ENCODE results near the gene SPAG7. TPM values are rescaled to one million over a fixed set of nuclear protein-coding genes. Genes with fewer than 3 reads are reported as not detected.

Gene SPAG7
- total RNA-seq, 1 donor from 2014 or later: 158 TPM

DNA sequence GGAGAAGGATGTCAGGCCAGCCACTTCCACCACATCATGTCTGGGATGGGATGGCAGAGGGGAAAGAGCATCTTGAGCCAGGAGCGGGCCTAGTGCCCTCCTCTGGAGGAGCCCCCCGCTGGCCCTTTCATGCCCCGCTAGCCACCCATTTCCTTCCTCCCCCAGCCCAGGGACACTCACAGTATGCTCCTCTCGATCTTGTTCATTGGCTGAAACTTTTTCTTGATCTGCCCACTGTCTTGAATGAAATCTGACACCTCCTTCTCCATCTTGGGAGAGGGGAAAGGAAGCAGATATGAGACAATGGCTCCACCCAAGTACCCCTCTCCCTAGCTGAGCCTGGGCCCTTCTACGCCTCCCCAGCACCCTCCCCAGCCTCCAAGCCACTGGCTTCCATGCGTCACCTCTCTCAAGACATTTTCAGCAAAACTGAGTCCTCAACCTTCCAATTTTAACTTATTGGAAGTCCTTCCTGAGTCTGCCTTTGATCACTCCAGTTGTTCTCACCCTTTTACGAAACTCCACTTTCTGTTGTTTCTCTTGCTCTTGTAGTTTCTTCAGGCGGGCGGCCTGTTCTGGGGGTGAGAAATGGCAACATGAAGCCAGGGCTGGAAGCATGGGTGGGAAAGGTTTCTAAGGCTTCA is 7.2 kb downstream of the SPAG7 start:
- no peak for TF ChIP-seq CTCF (IDR thresholded peaks at IDR 0.05; ENCODE audit: borderline replicate concordance)
- Histone ChIP-seq H3K4me3 (no peak overlapping the region), H3K27ac (replicated peaks) (no peak overlapping the region), H3K4me1 (peaks cover 21% of the 10 kb centered on the region), H3K9me3 (replicated peaks) (no peaks in the 10 kb centered on the region), H3K27me3 (ENCODE audit: low read depth) (no peaks in the 10 kb centered on the region), H3K36me3 (peaks cover 56% of the 10 kb centered on the region)
- DNase-seq: no peak
- intact Hi-C loops (cut with micrococcal nuclease): no loop called here

DNA sequence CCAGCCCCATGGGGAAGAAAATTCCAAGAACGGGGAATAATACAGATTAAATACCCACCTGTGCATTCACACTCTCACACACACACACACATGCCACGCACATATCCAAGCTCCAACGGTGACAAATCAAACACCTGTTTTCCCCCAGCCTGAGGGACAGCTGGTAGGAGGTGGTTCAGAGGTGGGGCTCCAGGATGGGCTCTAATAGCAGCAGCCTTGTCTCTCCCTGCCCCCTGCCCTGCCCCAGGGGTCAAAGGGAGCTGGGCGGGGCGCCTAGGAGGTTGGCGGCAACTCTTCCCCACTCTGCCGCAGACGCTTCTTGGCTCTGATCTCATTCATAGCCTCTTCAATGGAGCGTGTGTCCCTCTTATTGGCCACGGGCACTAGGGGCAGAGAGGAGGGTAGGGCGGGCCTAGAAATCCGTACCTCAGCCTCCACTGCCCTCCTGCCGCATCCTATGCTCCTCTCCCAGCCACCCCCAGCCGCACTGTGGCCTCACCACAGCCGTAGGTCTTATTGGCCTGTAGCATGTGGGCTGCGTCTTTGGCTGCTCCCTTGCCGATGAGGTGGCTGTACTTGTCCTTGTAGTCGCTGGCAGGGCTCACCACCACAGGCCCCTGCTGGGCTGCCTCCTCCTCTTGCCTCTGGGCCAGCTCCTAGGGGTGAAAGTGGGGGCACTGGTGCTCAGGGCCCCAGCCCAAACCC is 8.2 kb downstream of the SPAG7 start:
- no peak overlapping the region for H3K27ac ChIP-seq (replicated peaks)
- H3K27me3 ChIP-seq (ENCODE audit: low read depth): no peaks in the 10 kb centered on the region
- peaks cover 17% of the 10 kb centered on the region for H3K4me1 ChIP-seq
- no peak for TF ChIP-seq CTCF (IDR thresholded peaks at IDR 0.05; ENCODE audit: borderline replicate concordance)
- no peaks in the 10 kb centered on the region for H3K9me3 ChIP-seq (replicated peaks)
- no peak for DNase-seq
- intact Hi-C loops (cut with micrococcal nuclease): no loop called here
- peaks cover 53% of the 10 kb centered on the region for H3K36me3 ChIP-seq
- no peak overlapping the region for H3K4me3 ChIP-seq

- peaks cover 52% of the 10 kb centered on the region for H3K36me3 ChIP-seq
- H3K4me1 ChIP-seq: peaks cover 26% of the 10 kb centered on the region
- no peak overlapping the region for H3K4me3 ChIP-seq
- intact Hi-C loops (cut with micrococcal nuclease): no loop called here
- no peak for DNase-seq
- peak overlapping the region; percentile 58 for H3K27ac ChIP-seq (replicated peaks)
- no peaks in the 10 kb centered on the region for H3K9me3 ChIP-seq (replicated peaks)
- no peaks in the 10 kb centered on the region for H3K27me3 ChIP-seq (ENCODE audit: low read depth)
- TF ChIP-seq CTCF (IDR thresholded peaks at IDR 0.05; ENCODE audit: borderline replicate concordance): no peak
Measured at GRCh38 chr17:4958102-4958501, 9.5 kb downstream of the SPAG7 start.

GRCh38 chr17:4956493-4957061 is 11.0 kb downstream of the SPAG7 start:
- DNase-seq: no peak
- peak overlapping the region; percentile 10 for H3K27ac ChIP-seq (replicated peaks)

DNA sequence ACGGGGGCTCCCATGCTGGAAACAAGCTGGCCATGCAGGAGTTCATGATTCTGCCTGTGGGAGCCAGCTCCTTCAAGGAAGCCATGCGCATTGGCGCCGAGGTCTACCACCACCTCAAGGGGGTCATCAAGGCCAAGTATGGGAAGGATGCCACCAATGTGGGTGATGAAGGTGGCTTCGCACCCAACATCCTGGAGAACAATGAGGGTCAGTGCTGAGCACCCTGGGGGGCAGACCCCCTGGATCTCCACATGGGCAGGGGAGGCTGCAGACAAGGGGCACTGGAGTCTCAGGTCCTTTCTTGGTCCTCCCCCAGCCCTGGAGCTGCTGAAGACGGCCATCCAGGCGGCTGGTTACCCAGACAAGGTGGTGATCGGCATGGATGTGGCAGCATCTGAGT is 12.5 kb downstream of the SPAG7 start:
- Histone ChIP-seq H3K27ac (replicated peaks) (no peak overlapping the region), H3K36me3 (peaks cover 23% of the 10 kb centered on the region), H3K4me1 (peaks cover 46% of the 10 kb centered on the region), H3K9me3 (replicated peaks) (no peaks in the 10 kb centered on the region), H3K4me3 (no peak overlapping the region), H3K27me3 (ENCODE audit: low read depth) (no peaks in the 10 kb centered on the region)
- no peak for DNase-seq
- intact Hi-C loops (cut with micrococcal nuclease): no loop called here
- no peak for TF ChIP-seq CTCF (IDR thresholded peaks at IDR 0.05; ENCODE audit: borderline replicate concordance)

More at GRCh38 chr17:4956493-4957061, 11.0 kb downstream of the SPAG7 start:
- TF ChIP-seq CTCF (IDR thresholded peaks at IDR 0.05; ENCODE audit: borderline replicate concordance): peak; percentile 26
- Histone ChIP-seq H3K9me3 (replicated peaks) (no peaks in the 10 kb centered on the region), H3K36me3 (peaks cover 38% of the 10 kb centered on the region), H3K4me1 (peaks cover 34% of the 10 kb centered on the region), H3K27me3 (ENCODE audit: low read depth) (no peaks in the 10 kb centered on the region), H3K4me3 (no peak overlapping the region)
- intact Hi-C loops (cut with micrococcal nuclease): no loop called here

Data from left ventricle myocardium inferior (tissue), 1 donor.